H1 (cell line): ENCODE data around the gene TMEM117. TPM values are rescaled to one million over a fixed set of nuclear protein-coding genes. Genes with fewer than 3 reads are reported as not detected.

Experiments
- CTCF ChIA-PET: fragments of 300-600 bp; sonication (Branson Sonifier 250); formaldehyde crosslinking; loops from one replicate; lab custom pipeline; 2021; ENCODE audit not compliant: partially characterized antibody; lab: Charles Lee
- POLR2A ChIA-PET: fragments of 300-600 bp; sonication (Branson Sonifier 250); formaldehyde crosslinking; loops from one replicate; lab custom pipeline; 2021; ENCODE audit warnings: inconsistent platforms; ENCODE audit not compliant: partially characterized antibody; lab: Charles Lee
- DNase-seq, 2 experiments: peaks; one replicate each; pipeline versions ENCODE4 v3.0.0 to v3.0.0-alpha.2; 2010 to 2022; ENCODE audit warnings: low spot score in 2 of 2, low read depth in 1 of 2, mixed read lengths in 1 of 2
- FAIRE-seq: peaks from 2 replicates; lab custom pipeline; 2011; peaks lifted over from hg19 to GRCh38; lab: Jason Lieb, UNC
- H2AFZ ChIP-seq: 2 replicates; pipeline ENCODE4 v1.8.1; 2012; ENCODE audit warnings: low read length, inconsistent platforms
- H2AK5ac ChIP-seq: 2 replicates; pipeline ENCODE4 v1.6.1; 2013; ENCODE audit warnings: low read depth, low read length
- H2BK120ac ChIP-seq: replicated peaks from 2 replicates; pipeline ENCODE3; 2013; ENCODE audit warnings: low read depth, low read length, inconsistent platforms
- H2BK12ac ChIP-seq: 2 replicates; pipeline ENCODE4 v1.6.1; 2013; ENCODE audit warnings: low read depth, low read length
- H2BK15ac ChIP-seq: 2 replicates; pipeline ENCODE4 v1.6.1; 2013; ENCODE audit warnings: low read length
- H2BK20ac ChIP-seq: 2 replicates; pipeline ENCODE4 v1.6.1; 2013; ENCODE audit warnings: low read length
- H2BK5ac ChIP-seq: 2 replicates; pipeline ENCODE4 v1.6.1; 2013; ENCODE audit warnings: low read depth, low read length
- H3K14ac ChIP-seq: 2 replicates; pipeline ENCODE4 v1.6.1; 2013; ENCODE audit warnings: inconsistent platforms; ENCODE audit not compliant: insufficient read length
- H3K18ac ChIP-seq: 2 replicates; pipeline ENCODE4 v1.6.1; 2013; ENCODE audit warnings: low read length; ENCODE audit errors: extremely low read depth
- H3K23ac ChIP-seq: 2 replicates; pipeline ENCODE4 v1.6.1; 2013; ENCODE audit warnings: inconsistent platforms; ENCODE audit not compliant: insufficient read length
- H3K23me2 ChIP-seq: 2 replicates; pipeline ENCODE4 v1.6.1; 2013; ENCODE audit warnings: low read depth, low read length
- H3K27ac ChIP-seq: 2 replicates; pipeline ENCODE4 v1.6.1; 2011; ENCODE audit warnings: low read depth, low read length, inconsistent platforms
- H3K27me3 ChIP-seq, 4 experiments: replicated peaks in 1 of 4; 1 replicate in 1 of 4; 2 replicates in 3 of 4; pipeline versions ENCODE4 v1.6.1 to v1.8.1; 2011 to 2013; ENCODE audit warnings: low read length in 3 of 4, mild to moderate bottlenecking in 3 of 4, inconsistent platforms in 2 of 4, mixed read lengths in 2 of 4, moderate library complexity in 1 of 4; ENCODE audit not compliant: control insufficient read depth in 3 of 4, insufficient read depth in 3 of 4; ENCODE audit errors: extremely low read depth in 1 of 4
- H3K36me3 ChIP-seq, 4 experiments: 2 replicates each; pipeline versions ENCODE4 v1.6.1 to v1.8.1; 2011 to 2013; ENCODE audit warnings: mild to moderate bottlenecking in 4 of 4, low read length in 3 of 4, moderate library complexity in 2 of 4, control low read depth in 1 of 4, inconsistent platforms in 1 of 4; ENCODE audit not compliant: insufficient read depth in 4 of 4, control insufficient read depth in 2 of 4
- H3K4ac ChIP-seq: replicated peaks from 2 replicates; pipeline ENCODE3; 2013; ENCODE audit warnings: low read length, low read depth, mixed read lengths, inconsistent platforms; ENCODE audit not compliant: insufficient read length
- H3K4me1 ChIP-seq, 4 experiments: replicated peaks in 1 of 4; 1 replicate in 1 of 4; 2 replicates in 3 of 4; pipeline versions ENCODE4 v1.6.1 to v1.8.1; 2011 to 2013; ENCODE audit warnings: low read length in 3 of 4, inconsistent platforms in 2 of 4, mixed read lengths in 1 of 4; ENCODE audit not compliant: insufficient read depth in 4 of 4, control insufficient read depth in 3 of 4
- H3K4me2 ChIP-seq, 2 experiments: 2 replicates each; pipeline versions ENCODE4 v1.6.1 to v1.8.1; 2011 to 2013; ENCODE audit warnings: low read depth in 2 of 2, low read length in 2 of 2, control low read depth in 1 of 2, inconsistent platforms in 1 of 2, mild to moderate bottlenecking in 1 of 2; ENCODE audit not compliant: insufficient read depth in 1 of 2
- H3K4me3 ChIP-seq, 4 experiments: fragments of 200-600, 300-600 bp in 1 of 4; sonication (generic), shearing (Covaris generic), sonication (Bioruptor Twin) in 1 of 4; 2 replicates each; pipeline versions ENCODE4 v1.5.1 to v1.8.1; 2011 to 2016; ENCODE audit warnings: low read length in 4 of 4, low read depth in 3 of 4, control low read depth in 2 of 4, inconsistent platforms in 2 of 4, mild to moderate bottlenecking in 2 of 4, mixed read lengths in 1 of 4, moderate library complexity in 1 of 4; ENCODE audit not compliant: insufficient read depth in 2 of 4; ENCODE audit errors: extremely low read depth in 1 of 4
- H3K56ac ChIP-seq: replicated peaks from 2 replicates; pipeline ENCODE3; 2013; ENCODE audit warnings: low read depth, mild to moderate bottlenecking, mixed read lengths, low read length, inconsistent platforms; ENCODE audit not compliant: insufficient read length
- H3K79me1 ChIP-seq: 2 replicates; pipeline ENCODE4 v1.6.1; 2013; ENCODE audit warnings: low read depth, low read length, control low read depth
- H3K79me2 ChIP-seq, 2 experiments: 2 replicates each; pipeline versions ENCODE4 v1.6.1 to v1.8.1; 2012 to 2013; ENCODE audit warnings: low read length in 2 of 2, mild to moderate bottlenecking in 2 of 2, inconsistent platforms in 1 of 2; ENCODE audit not compliant: insufficient read depth in 2 of 2, control insufficient read depth in 1 of 2
- H3K9ac ChIP-seq, 4 experiments: replicated peaks in 1 of 4; 1 replicate in 1 of 4; 2 replicates in 3 of 4; pipeline versions ENCODE4 v1.6.1 to v1.8.1; 2011 to 2013; ENCODE audit warnings: low read depth in 3 of 4, low read length in 3 of 4, control low read depth in 2 of 4, mild to moderate bottlenecking in 2 of 4, moderate library complexity in 2 of 4, inconsistent platforms in 1 of 4; ENCODE audit errors: extremely low read depth in 1 of 4
- H3K9me3 ChIP-seq, 2 experiments: 2 replicates each; pipeline versions ENCODE4 v1.6.1 to v1.8.1; 2012 to 2013; ENCODE audit warnings: mild to moderate bottlenecking in 2 of 2, moderate library complexity in 2 of 2, control low read depth in 1 of 2, inconsistent platforms in 1 of 2, low read depth in 1 of 2, low read length in 1 of 2, mixed read lengths in 1 of 2; ENCODE audit not compliant: insufficient read depth in 2 of 2
- H4K20me1 ChIP-seq, 2 experiments: replicated peaks in 1 of 2; 2 replicates each; pipeline versions ENCODE3 to v1.8.1; 2011 to 2013; ENCODE audit warnings: inconsistent platforms in 2 of 2, low read length in 2 of 2, mild to moderate bottlenecking in 1 of 2; ENCODE audit not compliant: insufficient read depth in 2 of 2, control insufficient read depth in 1 of 2
- H4K5ac ChIP-seq: 2 replicates; pipeline ENCODE4 v1.6.1; 2013; ENCODE audit warnings: low read length, low read depth, mixed read lengths, inconsistent platforms; ENCODE audit not compliant: insufficient read length
- H4K8ac ChIP-seq: 2 replicates; pipeline ENCODE4 v1.8.0; 2013; ENCODE audit warnings: mild to moderate bottlenecking, moderate library complexity, low read length, inconsistent platforms; ENCODE audit not compliant: insufficient read depth; ENCODE audit errors: extremely low read depth
- H4K91ac ChIP-seq: replicated peaks from 2 replicates; pipeline ENCODE3; 2013; ENCODE audit warnings: low read length, mixed read lengths, inconsistent platforms; ENCODE audit not compliant: insufficient read length
- EGR1 ChIP-seq: IDR thresholded peaks from 2 replicates; pipeline ENCODE4 v1.6.1; 2011; ENCODE audit warnings: low read depth, low read length, borderline replicate concordance
- polyA plus RNA-seq, 7 experiments: library from polyadenylated mRNA; depleted of rRNA in 3 of 7; stranded (reverse) in 5 of 7; unstranded in 2 of 7; fragments of >200 nt in 5 of 7; fragments of 200-250 nt in 2 of 7; gene quantifications; 1 replicate in 5 of 7; 2 replicates in 1 of 7; 4 replicates in 1 of 7; pipeline versions ENCODE4 v1.2.1 to v1.2.3, GENCODE V29; 2011 to 2013; ENCODE audit warnings: missing spikeins in 2 of 7, mixed read lengths in 2 of 7
- total RNA-seq: library from RNA; stranded (reverse); fragmentation: NEBNext Ultra II Directional; extraction: Animal tissue kit (Norgen Biotek cat#: 25700); gene quantifications from 2 replicates; pipeline ENCODE4 v1.2.1, GENCODE V29; 2021

The TMEM117 gene
- total and polyA plus RNA-seq, 2 of the 8 experiments (the other 6 are each of a cell fraction or from before 2014, with no cell fraction given), result 0.80 to 1.4 TPM

GRCh38 chr12:44380861-44381260 is 545.0 kb downstream of the TMEM117 start:
- no peak overlapping the region for H2BK5ac ChIP-seq
- no peaks in the 10 kb centered on the region for H3K27me3 ChIP-seq
- no peak overlapping the region; a peak in 1 of 4 replicates for H3K4me2 ChIP-seq
- H2BK12ac ChIP-seq, result no peak overlapping the region
- H3K9ac ChIP-seq, result no peak overlapping the region
- no peak overlapping the region for H4K5ac ChIP-seq
- no peak overlapping the region for H3K18ac ChIP-seq
- FAIRE-seq (no peak), DNase-seq (no peak)
- H3K79me2 ChIP-seq, result no peaks in the 10 kb centered on the region
- peak overlapping the region; percentile 1; the same call in 1 of the 2 replicates for H2BK20ac ChIP-seq
- no peaks in the 10 kb centered on the region for H4K20me1 ChIP-seq
- H3K23me2 ChIP-seq, result no peaks in the 10 kb centered on the region
- TF ChIP-seq EGR1, result no peak
- H2AK5ac ChIP-seq, result no peak overlapping the region
- H3K9me3 ChIP-seq, result no peaks in the 10 kb centered on the region
- H3K27ac ChIP-seq, result no peak overlapping the region
- H3K79me1 ChIP-seq, result no peaks in the 10 kb centered on the region
- no peak overlapping the region for H3K56ac ChIP-seq
- ChIA-PET POLR2A (no interaction called here), CTCF (interaction anchor here (1.3 to 2.8 kb wide), 3 partner anchors 9 to 380 kb away, joined by 3 to 10 read pairs (median 4); no protein-coding TSS in a partner anchor)
- no peak overlapping the region for H4K91ac ChIP-seq
- H3K14ac ChIP-seq, result no peak overlapping the region
- no peak overlapping the region for H2BK120ac ChIP-seq
- no peak overlapping the region for H3K23ac ChIP-seq
- no peak overlapping the region for H2AFZ ChIP-seq
- no peaks in the 10 kb centered on the region for H3K36me3 ChIP-seq
- no peak overlapping the region for H4K8ac ChIP-seq
- peaks cover 4 to 13% (median 6%) of the 10 kb centered on the region in 4 experiments; a peak in 3 of 7 replicates for H3K4me1 ChIP-seq
- no peak overlapping the region for H3K4ac ChIP-seq
- H2BK15ac ChIP-seq, result no peak overlapping the region
- no peak overlapping the region for H3K4me3 ChIP-seq
